Karpas-422 (cell line): ENCODE results near the gene PRPSAP2. TPM values are rescaled to one million over a fixed set of nuclear protein-coding genes. Genes with fewer than 3 reads are reported as not detected.
"Not testable (repeated sequence)": the region's sequence is repeated elsewhere in the genome, so short reads cannot be mapped to it uniquely, and the experiment has no call there.

Source experiments
- DNase-seq: peaks from one replicate; pipeline ENCODE4 v3.0.0-alpha.2; 2015
- H2AFZ ChIP-seq: fragments of 200-600 bp; sonication (generic); 2 replicates; pipeline ENCODE4 v1.6.1; 2014; ENCODE audit warnings: antibody characterized with exemption, low read length, mixed read lengths
- H3K27ac ChIP-seq: fragments of 200-600 bp; sonication (generic); 2 replicates; pipeline ENCODE4 v1.5.1; 2014; ENCODE audit warnings: mild to moderate bottlenecking, low read length, moderate library complexity
- H3K27me3 ChIP-seq: fragments of 200-600 bp; sonication (generic); 2 replicates; pipeline ENCODE4 v1.6.1; 2014; ENCODE audit warnings: low read length, mixed read lengths
- H3K36me3 ChIP-seq: fragments of 200-600 bp; sonication (generic); 2 replicates; pipeline ENCODE4 v1.6.1; 2014; ENCODE audit warnings: low read length, mixed read lengths; ENCODE audit not compliant: insufficient read depth
- H3K4me1 ChIP-seq: fragments of 200-600 bp; sonication (generic); 2 replicates; pipeline ENCODE4 v1.6.1; 2014; ENCODE audit warnings: mild to moderate bottlenecking, low read length, mixed read lengths
- H3K4me2 ChIP-seq: fragments of 200-600 bp; sonication (generic); 2 replicates; pipeline ENCODE4 v1.6.1; 2014; ENCODE audit warnings: low read length, low read depth, mild to moderate bottlenecking; ENCODE audit not compliant: poor library complexity, severe bottlenecking
- H3K4me3 ChIP-seq: fragments of 200-600 bp; sonication (generic); 2 replicates; pipeline ENCODE4 v1.5.1; 2014; ENCODE audit warnings: mild to moderate bottlenecking, antibody characterized with exemption, low read length, mixed read lengths
- H3K79me2 ChIP-seq: fragments of 200-600 bp; sonication (generic); 2 replicates; pipeline ENCODE4 v1.6.1; 2014; ENCODE audit warnings: mild to moderate bottlenecking, low read length, mixed read lengths
- H3K9ac ChIP-seq: fragments of 200-600 bp; sonication (generic); 2 replicates; pipeline ENCODE4 v1.6.0; 2014; ENCODE audit warnings: low read length
- H3K9me2 ChIP-seq: fragments of 200-600 bp; sonication (generic), shearing (Covaris generic); replicated peaks from 2 replicates; pipeline ENCODE4 v1.6.0; 2014; ENCODE audit warnings: mild to moderate bottlenecking, low read length, moderate library complexity; ENCODE audit not compliant: insufficient read depth
- H3K9me3 ChIP-seq: fragments of 300-700, 200-600 bp; sonication (generic); 2 replicates; pipeline ENCODE4 v1.6.1; 2014; ENCODE audit warnings: low read length, mixed read lengths
- H4K20me1 ChIP-seq: fragments of 200-600 bp; sonication (generic); 2 replicates; pipeline ENCODE4 v1.6.1; 2014; ENCODE audit warnings: mild to moderate bottlenecking, antibody characterized with exemption, low read length, low read depth; ENCODE audit not compliant: insufficient read depth
- total RNA-seq: library from RNA; depleted of rRNA; stranded (reverse); fragments of >200 nt; shearing (Covaris generic); gene quantifications from 2 replicates; pipeline ENCODE4 v1.2.3, GENCODE V29; 2014; ENCODE audit warnings: low replicate concordance

Gene PRPSAP2
- total RNA-seq, 1 experiment from 2014 or later = 114 TPM

DNA sequence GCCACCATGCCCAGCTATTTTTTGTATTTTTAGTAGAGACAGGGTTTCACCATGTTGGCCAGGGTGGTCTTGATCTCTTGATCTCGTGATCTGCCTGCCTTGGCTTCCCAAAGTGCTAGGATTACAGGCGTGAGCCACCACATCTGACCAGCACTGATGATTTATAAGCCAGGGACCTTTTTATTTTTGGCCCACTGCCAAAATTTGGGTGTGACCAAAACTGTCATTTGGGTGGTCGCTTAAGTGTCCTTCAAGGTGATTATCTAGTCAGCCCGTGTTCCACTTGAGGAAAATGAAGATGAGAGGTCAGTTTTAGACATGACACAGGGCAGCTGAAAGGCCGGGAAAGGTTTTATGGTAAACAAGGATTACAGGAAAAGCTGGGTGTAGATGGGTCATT is 7.1 kb downstream of the PRPSAP2 start:
- not testable (repeated sequence) for H3K27ac ChIP-seq, H3K9me2 ChIP-seq, H3K4me3 ChIP-seq, H3K9ac ChIP-seq, H3K4me1 ChIP-seq, DNase-seq, H3K27me3 ChIP-seq, H4K20me1 ChIP-seq, H3K4me2 ChIP-seq, H3K9me3 ChIP-seq, H2AFZ ChIP-seq
- Histone ChIP-seq H3K79me2 (peaks cover 73% of the 10 kb centered on the region), H3K36me3 (peaks cover 33% of the 10 kb centered on the region)

DNA sequence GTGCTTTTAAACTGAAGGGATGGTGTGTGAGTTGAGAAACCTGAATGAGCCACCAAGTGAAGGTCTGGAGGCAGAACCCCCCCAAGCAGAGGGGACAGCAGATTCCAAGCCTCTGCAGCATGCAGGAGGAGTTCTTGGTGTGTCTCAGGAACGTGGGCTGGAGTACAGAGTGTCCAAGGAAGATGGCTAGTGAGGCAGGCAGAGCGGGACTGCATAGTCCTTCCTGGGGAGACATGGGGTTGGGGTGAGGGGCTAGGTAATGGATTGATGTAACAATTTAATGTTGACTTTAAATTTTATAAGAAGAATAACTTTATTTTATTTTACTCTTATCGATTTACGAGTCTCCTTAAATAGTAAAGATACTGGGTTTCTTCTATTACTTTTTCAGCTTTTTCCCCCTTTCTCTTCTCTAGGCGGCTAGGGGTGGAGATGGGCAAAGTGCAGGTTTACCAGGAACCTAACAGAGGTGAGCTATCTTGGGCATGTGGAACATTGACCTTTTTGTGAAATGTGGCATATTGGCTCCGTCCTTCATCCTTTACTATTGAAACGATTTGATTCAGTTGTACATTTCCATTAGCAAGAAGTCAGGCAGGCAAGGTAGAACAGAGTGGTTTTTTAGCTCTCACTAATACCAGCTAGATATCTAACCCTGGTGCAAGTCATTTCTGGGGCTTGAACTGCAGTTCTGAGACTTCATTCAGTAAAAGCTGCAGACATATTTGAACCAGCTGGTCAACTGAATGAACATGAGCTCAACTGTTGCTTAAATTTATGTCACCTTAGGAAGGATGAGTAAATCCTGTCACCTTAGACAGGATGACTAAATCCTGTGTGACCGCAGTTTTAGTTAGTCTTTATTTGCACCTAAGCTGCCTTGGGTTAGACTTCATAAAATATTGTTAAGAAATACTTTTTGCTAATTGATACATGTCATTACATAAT is 9.2 kb downstream of the PRPSAP2 start:
- H4K20me1 ChIP-seq = peaks cover 6% of the 10 kb centered on the region; the same call in 1 of the 2 replicates
- no peak overlapping the region for H3K4me3 ChIP-seq
- H3K27ac ChIP-seq = no peak overlapping the region
- peaks cover 55% of the 10 kb centered on the region for H3K79me2 ChIP-seq
- H3K9me2 ChIP-seq = no peaks in the 10 kb centered on the region
- H3K36me3 ChIP-seq = peaks cover 35% of the 10 kb centered on the region
- no peaks in the 10 kb centered on the region for H3K9me3 ChIP-seq
- H3K4me1 ChIP-seq = no peaks in the 10 kb centered on the region
- DNase-seq = no peak
- H3K27me3 ChIP-seq = no peaks in the 10 kb centered on the region
- no peak overlapping the region for H2AFZ ChIP-seq
- H3K4me2 ChIP-seq = no peak overlapping the region
- no peak overlapping the region for H3K9ac ChIP-seq

GRCh38 chr17:18877104-18877645 is 19.2 kb downstream of the PRPSAP2 start:
- no peak overlapping the region for H3K4me3 ChIP-seq
- H3K4me1 ChIP-seq = no peaks in the 10 kb centered on the region
- H3K9me2 ChIP-seq = no peaks in the 10 kb centered on the region
- peaks cover 46% of the 10 kb centered on the region for H3K36me3 ChIP-seq
- no peaks in the 10 kb centered on the region for H3K27me3 ChIP-seq
- peaks cover 7% of the 10 kb centered on the region; the same call in 1 of the 2 replicates for H3K79me2 ChIP-seq
- no peak overlapping the region for H3K9ac ChIP-seq
- no peaks in the 10 kb centered on the region for H4K20me1 ChIP-seq
- no peak overlapping the region for H2AFZ ChIP-seq
- H3K4me2 ChIP-seq = no peak overlapping the region
- H3K9me3 ChIP-seq = no peaks in the 10 kb centered on the region
- DNase-seq = no peak
- no peak overlapping the region for H3K27ac ChIP-seq

GRCh38 chr17:18888766-18889290 is 30.9 kb downstream of the PRPSAP2 start:
- H3K9me2 ChIP-seq = no peaks in the 10 kb centered on the region
- H3K4me3 ChIP-seq = no peak overlapping the region
- H4K20me1 ChIP-seq = no peaks in the 10 kb centered on the region
- H3K27me3 ChIP-seq = no peaks in the 10 kb centered on the region
- DNase-seq = no peak
- H3K27ac ChIP-seq = no peak overlapping the region
- peaks cover 13% of the 10 kb centered on the region for H3K79me2 ChIP-seq
- H3K9ac ChIP-seq = no peak overlapping the region
- H3K4me2 ChIP-seq = no peak overlapping the region
- peaks cover 8% of the 10 kb centered on the region; the same call in 1 of the 2 replicates for H3K4me1 ChIP-seq
- no peaks in the 10 kb centered on the region for H3K9me3 ChIP-seq
- peaks cover 65% of the 10 kb centered on the region for H3K36me3 ChIP-seq
- no peak overlapping the region for H2AFZ ChIP-seq

GRCh38 chr17:18889658-18890057 is 31.7 kb downstream of the PRPSAP2 start:
- H3K9me3 ChIP-seq = no peaks in the 10 kb centered on the region
- H3K9me2 ChIP-seq = no peaks in the 10 kb centered on the region
- no peak for DNase-seq
- no peak overlapping the region for H3K27ac ChIP-seq
- H3K79me2 ChIP-seq = peaks cover 10% of the 10 kb centered on the region
- H3K9ac ChIP-seq = no peak overlapping the region
- H3K4me3 ChIP-seq = no peak overlapping the region
- H3K36me3 ChIP-seq = peaks cover 66% of the 10 kb centered on the region
- no peak overlapping the region for H2AFZ ChIP-seq
- H3K4me2 ChIP-seq = no peak overlapping the region
- no peaks in the 10 kb centered on the region for H3K27me3 ChIP-seq
- H3K4me1 ChIP-seq = peaks cover 8% of the 10 kb centered on the region; the same call in 1 of the 2 replicates
- H4K20me1 ChIP-seq = no peaks in the 10 kb centered on the region

DNA sequence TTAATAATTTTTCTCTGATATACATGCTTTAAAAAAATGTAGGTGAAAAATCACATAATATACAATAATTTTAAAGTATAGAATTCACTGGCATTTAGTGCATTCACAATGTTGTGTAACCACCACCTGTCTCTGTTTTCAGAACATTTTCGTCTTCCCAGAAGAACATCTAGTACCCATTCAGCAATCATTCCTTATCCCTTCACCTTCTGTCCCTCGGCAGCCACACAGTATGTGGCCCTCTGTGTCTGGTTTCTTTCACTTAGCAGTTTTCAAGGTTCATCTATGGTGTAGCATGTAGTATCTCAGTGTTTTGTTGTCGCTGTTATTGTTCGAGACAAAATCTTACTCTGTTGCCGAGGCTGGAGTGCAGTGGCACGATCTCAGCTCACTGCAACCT is 33.6 kb downstream of the PRPSAP2 start:
- Histone ChIP-seq H3K4me3 (no peak overlapping the region), H3K79me2 (peaks cover 13% of the 10 kb centered on the region), H3K36me3 (peaks cover 61% of the 10 kb centered on the region), H3K9me2 (no peaks in the 10 kb centered on the region), H3K4me2 (no peak overlapping the region), H3K4me1 (peaks cover 8% of the 10 kb centered on the region; the same call in 1 of the 2 replicates), H4K20me1 (no peaks in the 10 kb centered on the region), H2AFZ (no peak overlapping the region), H3K9ac (no peak overlapping the region), H3K27me3 (no peaks in the 10 kb centered on the region), H3K27ac (no peak overlapping the region), H3K9me3 (no peaks in the 10 kb centered on the region)
- no peak for DNase-seq

GRCh38 chr17:18896146-18896545 is 38.2 kb downstream of the PRPSAP2 start:
- H3K9me2 ChIP-seq = no peaks in the 10 kb centered on the region
- H2AFZ ChIP-seq = no peak overlapping the region
- H3K36me3 ChIP-seq = peaks cover 56% of the 10 kb centered on the region
- H3K4me2 ChIP-seq = no peak overlapping the region
- DNase-seq = no peak
- peaks cover 43% of the 10 kb centered on the region for H3K79me2 ChIP-seq
- H3K27me3 ChIP-seq = no peaks in the 10 kb centered on the region
- peaks cover 28% of the 10 kb centered on the region for H3K4me1 ChIP-seq
- no peak overlapping the region for H3K27ac ChIP-seq
- H3K9ac ChIP-seq = no peak overlapping the region
- no peak overlapping the region for H3K4me3 ChIP-seq
- H3K9me3 ChIP-seq = no peaks in the 10 kb centered on the region
- H4K20me1 ChIP-seq = no peaks in the 10 kb centered on the region

DNA sequence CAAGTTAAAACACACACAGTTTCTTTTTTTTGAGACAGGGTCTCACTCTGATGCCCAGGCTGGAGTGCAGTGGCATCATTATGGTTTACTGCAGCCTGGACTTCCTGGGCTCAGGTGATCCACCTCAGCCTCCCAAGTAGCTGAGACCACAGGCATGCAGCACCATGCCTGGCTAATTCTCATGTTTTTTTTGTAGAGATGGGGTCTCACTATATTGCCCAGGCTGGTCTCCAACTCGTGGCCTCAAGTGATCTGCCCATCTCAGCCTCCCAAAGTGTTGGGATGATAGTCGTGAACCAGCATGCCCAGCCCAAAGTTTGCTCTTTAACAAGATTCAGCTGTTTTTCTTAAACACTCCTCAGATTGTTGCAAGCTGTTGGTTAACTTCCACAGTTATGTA is 39.0 kb downstream of the PRPSAP2 start:
- Histone ChIP-seq H3K9ac (no peak overlapping the region), H3K27me3 (no peaks in the 10 kb centered on the region), H4K20me1 (no peaks in the 10 kb centered on the region), H2AFZ (no peak overlapping the region), H3K4me3 (no peak overlapping the region), H3K4me1 (peaks cover 29% of the 10 kb centered on the region), H3K9me3 (no peaks in the 10 kb centered on the region), H3K79me2 (peaks cover 50% of the 10 kb centered on the region), H3K4me2 (no peak overlapping the region), H3K36me3 (peaks cover 48% of the 10 kb centered on the region), H3K27ac (no peak overlapping the region), H3K9me2 (no peaks in the 10 kb centered on the region)
- no peak for DNase-seq
